SK-N-MC (cell line): ENCODE results near the gene EFNA4.

Experiments
- DNase-seq: peaks from one replicate; pipeline ENCODE4 v3.0.0-alpha.2; 2011; ENCODE audit warnings: low read depth, low spot score
- H3K27ac ChIP-seq: fragments of 200-600 bp; sonication (generic); 2 replicates; pipeline ENCODE4 v1.5.1; 2016; ENCODE audit warnings: mixed run types
- H3K36me3 ChIP-seq: fragments of 200-600 bp; sonication (generic); 2 replicates; pipeline ENCODE4 v1.6.1; 2017; ENCODE audit warnings: antibody characterized with exemption, low read length, mixed read lengths; ENCODE audit not compliant: insufficient read depth
- H3K4me3 ChIP-seq: fragments of 200-600 bp; sonication (generic); 2 replicates; pipeline ENCODE4 v1.5.1; 2016
- H3K9ac ChIP-seq: fragments of 200-600 bp; sonication (generic); 2 replicates; pipeline ENCODE4 v1.8.0; 2017; ENCODE audit warnings: mixed run types, mixed read lengths; ENCODE audit not compliant: insufficient read length
- H3K9me3 ChIP-seq: fragments of 200-600 bp; sonication (generic); 2 replicates; pipeline ENCODE4 v1.6.1; 2017; ENCODE audit warnings: low read depth, mild to moderate bottlenecking, antibody characterized with exemption, low read length, moderate library complexity, mixed read lengths
- EZH2 ChIP-seq: fragments of 200-600 bp; sonication (generic); IDR thresholded peaks from one replicate; pipeline ENCODE4 v1.6.1; 2017; ENCODE audit warnings: antibody characterized with exemption
- FOXP2 ChIP-seq: optimal IDR thresholded peaks from 2 replicates; pipeline ENCODE3; 2011; ENCODE audit warnings: mild to moderate bottlenecking, moderate library complexity; ENCODE audit not compliant: insufficient read depth; ENCODE audit errors: extremely low read length, control extremely low read depth
- POLR2AphosphoS5 ChIP-seq: IDR thresholded peaks from 2 replicates; pipeline ENCODE4 v1.6.1; 2012; ENCODE audit warnings: mild to moderate bottlenecking, low read depth, low read length, borderline replicate concordance

The EFNA4 gene

DNA sequence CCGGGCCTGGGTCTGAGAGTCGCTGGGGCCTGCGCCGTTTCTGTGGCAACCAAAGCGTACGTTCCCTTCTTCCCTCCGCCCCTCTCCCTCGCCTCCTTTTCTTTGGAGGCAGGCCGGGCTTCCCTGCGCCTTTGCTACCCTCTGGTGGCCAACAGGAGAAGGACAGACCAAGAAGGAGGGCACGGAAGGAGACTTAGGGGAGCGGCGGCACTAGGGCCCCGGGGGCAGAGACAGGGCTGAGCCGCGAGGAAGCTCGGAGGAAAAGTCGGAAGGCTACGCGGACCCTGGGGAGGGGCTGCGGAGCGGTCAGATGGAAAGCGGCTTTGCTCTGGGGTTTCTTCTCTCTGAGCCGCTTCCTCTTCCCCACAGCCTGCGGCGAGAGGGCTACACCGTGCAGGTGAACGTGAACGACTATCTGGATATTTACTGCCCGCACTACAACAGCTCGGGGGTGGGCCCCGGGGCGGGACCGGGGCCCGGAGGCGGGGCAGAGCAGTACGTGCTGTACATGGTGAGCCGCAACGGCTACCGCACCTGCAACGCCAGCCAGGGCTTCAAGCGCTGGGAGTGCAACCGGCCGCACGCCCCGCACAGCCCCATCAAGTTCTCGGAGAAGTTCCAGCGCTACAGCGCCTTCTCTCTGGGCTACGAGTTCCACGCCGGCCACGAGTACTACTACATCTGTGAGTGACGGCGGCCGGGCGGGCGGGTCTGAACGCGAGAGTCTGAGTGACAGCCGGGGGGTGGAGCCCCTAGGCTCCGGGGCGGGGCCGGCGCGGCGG lies 21.4 kb downstream of the EFNA4 start:
- H3K27ac ChIP-seq: no peak overlapping the region
- H3K36me3 ChIP-seq: no peaks in the 10 kb centered on the region
- DNase-seq: peak; percentile 88
- peak overlapping the region; percentile 24 for H3K9ac ChIP-seq
- H3K4me3 ChIP-seq: peak overlapping the region; percentile 93
- H3K9me3 ChIP-seq: no peaks in the 10 kb centered on the region
- TF ChIP-seq FOXP2 (no peak), POLR2AphosphoS5 (peak; percentile 42)

DNA sequence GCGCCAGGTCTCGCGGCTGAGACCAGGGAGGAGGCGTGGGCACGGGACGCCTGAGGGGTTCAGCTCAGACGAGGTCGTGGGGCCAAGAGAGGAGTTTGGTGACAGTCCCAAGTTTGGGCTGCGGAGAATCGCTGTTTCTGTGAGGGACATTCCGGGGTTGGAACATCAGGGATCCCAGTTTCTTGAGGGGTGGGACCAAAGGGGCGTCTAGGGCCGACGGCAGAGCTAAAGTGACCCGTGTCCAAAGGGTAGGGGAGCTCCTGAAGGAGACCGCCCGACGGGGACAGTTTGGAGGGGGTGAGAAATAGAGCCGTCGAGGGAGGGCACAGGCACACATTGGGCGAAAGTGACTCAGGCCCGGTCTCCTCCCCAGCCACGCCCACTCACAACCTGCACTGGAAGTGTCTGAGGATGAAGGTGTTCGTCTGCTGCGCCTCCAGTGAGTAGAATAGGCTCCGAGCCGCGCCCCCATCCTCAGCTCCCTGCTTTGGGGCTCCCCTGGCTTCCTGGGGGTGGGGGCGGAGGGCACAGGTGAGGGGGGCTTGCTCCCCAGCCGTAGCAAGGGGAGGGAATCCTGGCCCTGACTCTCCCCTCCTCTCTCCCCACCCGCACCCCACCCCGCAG lies 22.1 kb downstream of the EFNA4 start:
- TF ChIP-seq EZH2 (no peak), POLR2AphosphoS5 (no peak; the same call in 1 of the 2 replicates), FOXP2 (no peak)
- Histone ChIP-seq H3K9me3 (no peaks in the 10 kb centered on the region), H3K36me3 (no peaks in the 10 kb centered on the region), H3K9ac (peak overlapping the region; percentile 45), H3K27ac (0 out of 2 replicates have a peak overlapping the region, but pooled peaks have one; percentile 42), H3K4me3 (peak overlapping the region; percentile 93)
- DNase-seq: no peak

DNA sequence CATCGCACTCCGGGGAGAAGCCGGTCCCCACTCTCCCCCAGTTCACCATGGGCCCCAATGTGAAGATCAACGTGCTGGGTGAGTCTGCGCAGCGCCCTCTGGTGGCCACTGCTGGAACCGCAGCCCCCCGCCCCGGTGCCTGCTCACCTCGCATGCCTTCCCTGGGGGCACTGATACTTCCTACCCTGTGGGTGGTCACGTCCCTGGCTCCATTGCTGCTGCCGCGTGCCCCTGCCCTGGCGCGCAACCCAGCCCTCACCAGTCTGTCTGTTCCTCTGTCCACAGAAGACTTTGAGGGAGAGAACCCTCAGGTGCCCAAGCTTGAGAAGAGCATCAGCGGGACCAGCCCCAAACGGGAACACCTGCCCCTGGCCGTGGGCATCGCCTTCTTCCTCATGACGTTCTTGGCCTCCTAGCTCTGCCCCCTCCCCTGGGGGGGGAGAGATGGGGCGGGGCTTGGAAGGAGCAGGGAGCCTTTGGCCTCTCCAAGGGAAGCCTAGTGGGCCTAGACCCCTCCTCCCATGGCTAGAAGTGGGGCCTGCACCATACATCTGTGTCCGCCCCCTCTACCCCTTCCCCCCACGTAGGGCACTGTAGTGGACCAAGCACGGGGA lies 22.7 kb downstream of the EFNA4 start:
- H3K4me3 ChIP-seq: peak overlapping the region; percentile 93
- DNase-seq: no peak
- H3K9me3 ChIP-seq: no peaks in the 10 kb centered on the region
- H3K9ac ChIP-seq: no peak overlapping the region
- H3K36me3 ChIP-seq: no peaks in the 10 kb centered on the region
- TF ChIP-seq EZH2 (no peak), FOXP2 (no peak), POLR2AphosphoS5 (no peak)
- H3K27ac ChIP-seq: no peak overlapping the region

DNA sequence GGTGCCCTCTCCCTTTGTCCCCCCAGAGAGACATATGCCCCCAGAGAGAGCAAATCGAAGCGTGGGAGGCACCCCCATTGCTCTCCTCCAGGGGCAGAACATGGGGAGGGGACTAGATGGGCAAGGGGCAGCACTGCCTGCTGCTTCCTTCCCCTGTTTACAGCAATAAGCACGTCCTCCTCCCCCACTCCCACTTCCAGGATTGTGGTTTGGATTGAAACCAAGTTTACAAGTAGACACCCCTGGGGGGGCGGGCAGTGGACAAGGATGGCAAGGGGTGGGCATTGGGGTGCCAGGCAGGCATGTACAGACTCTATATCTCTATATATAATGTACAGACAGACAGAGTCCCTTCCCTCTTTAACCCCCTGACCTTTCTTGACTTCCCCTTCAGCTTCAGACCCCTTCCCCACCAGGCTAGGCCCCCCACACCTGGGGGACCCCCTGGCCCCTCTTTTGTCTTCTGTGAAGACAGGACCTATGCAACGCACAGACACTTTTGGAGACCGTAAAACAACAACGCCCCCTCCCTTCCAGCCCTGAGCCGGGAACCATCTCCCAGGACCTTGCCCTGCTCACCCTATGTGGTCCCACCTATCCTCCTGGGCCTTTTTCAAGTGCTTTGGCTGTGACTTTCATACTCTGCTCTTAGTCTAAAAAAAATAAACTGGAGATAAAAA lies 23.5 kb downstream of the EFNA4 start:
- Histone ChIP-seq H3K36me3 (no peaks in the 10 kb centered on the region), H3K9ac (no peak overlapping the region), H3K4me3 (no peak overlapping the region), H3K9me3 (no peaks in the 10 kb centered on the region), H3K27ac (no peak overlapping the region)
- TF ChIP-seq FOXP2: no peak
- no peak for TF ChIP-seq EZH2
- TF ChIP-seq POLR2AphosphoS5: no peak
- DNase-seq: no peak

DNA sequence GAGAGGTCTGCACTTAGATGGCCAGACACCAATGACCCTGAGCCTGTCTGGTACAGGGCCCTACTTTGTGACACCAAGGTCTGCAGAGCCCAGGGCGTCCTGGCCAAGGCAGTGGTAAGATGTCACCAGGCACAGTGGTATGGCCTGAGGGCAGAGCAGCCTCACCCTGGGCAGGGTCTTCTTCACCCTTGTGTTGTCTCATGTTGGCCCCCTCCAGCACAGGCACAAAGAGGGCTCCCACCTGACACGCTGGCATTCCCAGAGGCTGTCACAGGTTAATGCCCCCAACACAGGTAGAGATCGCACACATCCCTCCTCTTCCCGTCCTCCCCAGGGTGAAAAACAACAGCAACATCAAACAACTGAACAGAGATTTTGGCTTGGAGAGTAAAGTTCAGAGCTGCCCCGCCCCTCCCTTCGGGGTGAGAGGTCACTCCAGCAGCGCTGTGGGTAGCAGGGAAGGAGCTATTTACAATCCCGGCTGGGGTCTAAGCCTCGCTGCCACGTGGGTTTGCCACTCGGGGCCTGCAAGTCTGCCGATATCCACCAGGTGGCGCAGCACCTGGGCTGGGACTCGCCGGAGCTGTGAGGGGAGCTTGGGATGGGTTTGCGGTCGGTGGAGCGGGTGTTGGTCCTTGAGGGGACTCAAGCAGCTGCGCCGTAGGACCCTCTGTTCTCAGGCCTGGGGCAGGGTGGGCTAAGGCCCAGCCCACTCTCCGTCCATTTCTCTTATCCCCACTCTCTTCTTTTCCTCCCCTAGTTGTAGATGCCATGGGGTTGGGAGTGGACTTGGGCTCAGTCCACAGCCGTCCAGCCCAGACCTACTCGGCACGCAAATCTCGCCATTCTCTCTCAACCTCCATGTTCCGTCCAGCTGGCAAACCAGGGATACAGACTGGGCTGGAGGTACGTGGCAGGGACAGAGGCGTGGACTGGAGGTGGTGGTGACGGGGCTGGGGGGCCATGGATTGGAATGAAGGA lies 27.8 kb downstream of the EFNA4 start:
- H3K4me3 ChIP-seq: peak overlapping the region; percentile 44
- no peaks in the 10 kb centered on the region for H3K36me3 ChIP-seq
- no peak overlapping the region for H3K9ac ChIP-seq
- DNase-seq: no peak
- TF ChIP-seq EZH2 (no peak), POLR2AphosphoS5 (no peak)
- no peaks in the 10 kb centered on the region for H3K9me3 ChIP-seq
- no peak overlapping the region for H3K27ac ChIP-seq

DNA sequence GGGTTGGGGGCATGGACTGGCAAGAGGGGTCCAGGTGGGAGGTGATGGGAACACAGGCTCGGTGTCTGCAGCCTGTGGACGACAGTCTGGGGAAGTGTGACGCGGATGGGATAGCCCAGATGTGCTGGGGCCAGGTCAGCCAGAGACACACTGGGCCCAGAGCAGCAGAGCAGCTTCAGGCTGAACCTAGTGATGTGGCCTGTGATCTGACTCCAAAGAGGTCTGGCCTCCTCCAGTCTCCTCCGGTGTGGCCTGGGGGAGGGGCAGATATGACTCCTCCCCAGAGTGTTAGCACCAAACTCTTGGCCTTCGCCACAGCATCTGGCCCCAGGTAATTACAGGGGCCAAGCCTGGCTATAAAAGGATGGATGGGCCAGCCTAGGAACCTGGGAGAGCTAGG lies 28.6 kb downstream of the EFNA4 start:
- H3K36me3 ChIP-seq: no peaks in the 10 kb centered on the region
- no peak overlapping the region for H3K27ac ChIP-seq
- H3K4me3 ChIP-seq: no peak overlapping the region
- no peak for DNase-seq
- no peaks in the 10 kb centered on the region for H3K9me3 ChIP-seq
- TF ChIP-seq EZH2 (no peak), POLR2AphosphoS5 (no peak), FOXP2 (no peak)
- H3K9ac ChIP-seq: no peak overlapping the region

DNA sequence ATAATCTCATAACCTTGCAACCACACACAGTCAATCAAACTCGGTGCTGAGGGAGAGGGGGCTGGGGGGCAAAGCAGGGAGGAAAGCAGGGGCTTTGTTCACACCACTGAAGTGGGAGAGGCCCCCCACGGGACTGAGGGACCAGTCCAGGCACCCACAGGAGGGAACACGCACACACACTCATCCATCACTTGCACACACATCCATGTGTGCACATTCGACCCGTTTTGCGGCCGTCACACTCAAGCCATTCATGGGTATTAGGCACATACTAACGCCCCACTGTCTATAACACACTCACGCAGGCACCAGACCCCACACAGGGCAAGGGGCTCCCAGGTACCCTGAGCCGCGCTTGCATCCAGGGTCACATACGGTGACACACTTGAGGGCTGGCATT lies 29.1 kb downstream of the EFNA4 start:
- Histone ChIP-seq H3K27ac (no peak overlapping the region), H3K9ac (no peak overlapping the region), H3K36me3 (no peaks in the 10 kb centered on the region), H3K9me3 (no peaks in the 10 kb centered on the region), H3K4me3 (no peak overlapping the region)
- no peak for DNase-seq
- TF ChIP-seq FOXP2 (no peak), EZH2 (no peak), POLR2AphosphoS5 (no peak)
